AG10803 (cell line): ENCODE data around the gene ZC3HAV1.
"Not testable (repeated sequence)": the region's sequence is repeated elsewhere in the genome, so short reads cannot be mapped to it uniquely, and the experiment has no call there.

Experiments
- DNase-seq: peaks from one replicate; pipeline ENCODE4 v3.0.0; 2010; ENCODE audit warnings: low read depth
- H3K4me3 ChIP-seq: 2 replicates; pipeline ENCODE4 v1.5.1; 2011; ENCODE audit warnings: mild to moderate bottlenecking, low read length, control low read depth
- CTCF ChIP-seq: conservative IDR thresholded peaks from 2 replicates; pipeline ENCODE4 v1.5.1; 2011; ENCODE audit warnings: mild to moderate bottlenecking, low read length, control low read depth, inconsistent platforms

ZC3HAV1 gene

GRCh38 chr7:139094030-139094429, 15.5 kb downstream of the ZC3HAV1 start:
- no peak for TF ChIP-seq CTCF
- no peak for DNase-seq
- no peak overlapping the region for H3K4me3 ChIP-seq

- H3K4me3 ChIP-seq, DNase-seq: not testable (repeated sequence)
Observed at GRCh38 chr7:139093512-139093911, 16.0 kb downstream of the ZC3HAV1 start.

GRCh38 chr7:139092090-139092796, 17.3 kb downstream of the ZC3HAV1 start:
- no peak for TF ChIP-seq CTCF
- no peak for DNase-seq
- H3K4me3 ChIP-seq = no peak overlapping the region

GRCh38 chr7:139091677-139091996, 17.9 kb downstream of the ZC3HAV1 start:
- no peak overlapping the region for H3K4me3 ChIP-seq
- no peak for TF ChIP-seq CTCF
- no peak for DNase-seq

GRCh38 chr7:139089118-139089517, 20.4 kb downstream of the ZC3HAV1 start:
- TF ChIP-seq CTCF = no peak

GRCh38 chr7:139088268-139088667, 21.3 kb downstream of the ZC3HAV1 start:
- no peak for TF ChIP-seq CTCF
- DNase-seq = no peak
- no peak overlapping the region for H3K4me3 ChIP-seq

More at GRCh38 chr7:139089118-139089517, 20.4 kb downstream of the ZC3HAV1 start:
- DNase-seq = no peak
- H3K4me3 ChIP-seq = no peak overlapping the region

GRCh38 chr7:139087212-139087611, 22.3 kb downstream of the ZC3HAV1 start:
- DNase-seq = no peak
- no peak for TF ChIP-seq CTCF
- H3K4me3 ChIP-seq = no peak overlapping the region

- DNase-seq = no peak
- no peak overlapping the region for H3K4me3 ChIP-seq
- no peak for TF ChIP-seq CTCF
Observed at GRCh38 chr7:139086454-139086853, 23.1 kb downstream of the ZC3HAV1 start.
